Transverse colon (tissue), 4 donors: Measurements from ENCODE around the gene LCE1C. TPM values are rescaled to one million over a fixed set of nuclear protein-coding genes. Genes with fewer than 3 reads are reported as not detected.

ENCODE experiments used
- DNase-seq: peaks from one replicate; pipeline ENCODE4 v3.0.0-alpha.2; 2019
- H3K27ac ChIP-seq, 4 donors: fragments of 200-600 bp; sonication (generic); 2 replicates each; pipeline ENCODE4 v1.5.1; 2016 to 2018; ENCODE audit warnings: inconsistent platforms in 4 of 4
- H3K27me3 ChIP-seq: fragments of 200-600 bp; sonication (generic); 2 replicates; pipeline ENCODE4 v1.5.1; 2017; ENCODE audit warnings: inconsistent platforms
- H3K36me3 ChIP-seq, 4 donors: fragments of 200-600 bp; sonication (generic); 2 replicates each; pipeline ENCODE4 v1.5.1; 2017 to 2019; ENCODE audit warnings: inconsistent platforms in 4 of 4
- H3K4me1 ChIP-seq, 4 donors: fragments of 200-600 bp; sonication (generic); 2 replicates each; pipeline ENCODE4 v1.5.1; 2017 to 2020; ENCODE audit warnings: inconsistent platforms in 4 of 4
- H3K4me3 ChIP-seq, 4 donors: fragments of 200-600 bp; sonication (generic); 1 replicate in 1 of 4; 2 replicates in 3 of 4; pipeline versions ENCODE4 v1.5.1 to v1.6.1; 2017 to 2019; ENCODE audit warnings: inconsistent platforms in 4 of 4
- H3K9me3 ChIP-seq, 2 donors: fragments of 200-600 bp; sonication (generic); 2 replicates each; pipeline ENCODE4 v1.5.1; 2017 to 2019; ENCODE audit warnings: inconsistent platforms in 2 of 2
- EP300 ChIP-seq: sonication (generic); formaldehyde crosslinking; IDR thresholded peaks from one replicate; pipeline ENCODE4 v1.6.1; 2017; ENCODE audit warnings: antibody characterized with exemption, low read depth
- POLR2A ChIP-seq: fragments of 450-650 bp; IDR thresholded peaks from one replicate; pipeline ENCODE4 v1.6.1; 2016; ENCODE audit warnings: antibody characterized with exemption, mild to moderate bottlenecking, moderate library complexity
- POLR2AphosphoS5 ChIP-seq, 3 donors: sonication (generic); formaldehyde crosslinking; IDR thresholded peaks; one replicate each; pipeline ENCODE4 v1.6.1; 2016; ENCODE audit warnings: antibody characterized with exemption in 3 of 3
- WGBS, 2 donors: methylation state at CpG; one replicate each; pipeline ENCODE4 v1.1.5; 2018; ENCODE audit warnings: low coverage in 1 of 2; 5-methylcytosine and 5-hydroxymethylcytosine counted together
- in situ Hi-C, 4 donors: fragments of 200-750 bp; cut with MboI; loops; one replicate each; pipeline versions ENCODE4 v1.15.0 to v1.15.1; 2017; ENCODE audit warnings: low sequenced_read_pairs in 3 of 4, low pct_ligation_motif_present in 1 of 4, low pct_unique_long_range_greater_than_20kb in 1 of 4
- intact Hi-C: fragments of 100-400 bp; cut with DNase I; formaldehyde crosslinking; loops from one replicate; pipeline ENCODE4 v1.15.1; 2023; ENCODE audit warnings: low total_unique reads
- total RNA-seq, 4 donors: library from RNA; depleted of rRNA; stranded (reverse); fragments of >200 nt; gene quantifications; one replicate each; pipeline ENCODE4 v1.1.0, GENCODE V29; 2016
- TF ChIP-seq, protein P1 (sequence below), 5 experiments: fragments of 200-600 bp in 3 of 5; fragments of 450-650 bp in 2 of 5; sonication (generic) in 3 of 5; IDR thresholded peaks; 1 replicate in 2 of 5; 2 replicates in 3 of 5; pipeline ENCODE4 v1.5.1; 2016 to 2017; ENCODE audit warnings: antibody characterized with exemption in 5 of 5, inconsistent platforms in 3 of 5, mild to moderate bottlenecking in 2 of 5, moderate library complexity in 1 of 5

Gene LCE1C, protein sequence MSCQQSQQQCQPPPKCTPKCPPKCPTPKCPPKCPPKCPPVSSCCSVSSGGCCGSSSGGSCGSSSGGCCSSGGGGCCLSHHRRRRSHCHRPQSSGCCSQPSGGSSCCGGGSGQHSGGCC
- total RNA-seq = not detected

DNA sequence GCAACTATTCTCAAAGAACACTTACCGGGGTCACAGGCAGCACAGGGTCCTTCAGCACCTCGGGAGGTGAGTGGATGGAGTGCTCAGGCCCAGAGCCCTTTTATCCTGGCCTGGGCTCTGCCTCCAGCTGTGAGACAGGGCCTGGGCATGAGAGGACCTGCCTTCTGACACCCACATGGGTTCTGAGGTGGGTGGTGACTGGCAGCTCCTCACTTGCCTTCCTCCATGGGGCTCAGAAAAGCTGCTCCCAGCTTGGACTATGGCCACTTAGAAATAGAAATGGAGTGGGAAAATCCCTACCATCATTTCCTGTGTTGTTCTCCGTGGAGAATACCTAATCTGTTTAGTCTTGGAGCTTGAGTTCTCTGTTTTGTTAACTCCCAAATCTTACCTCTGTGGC, at the start of gene LCE1C:
LCE1C (minus strand) TSS at position 76 of the 400 bp plus-strand sequence. CDS start 1,173 bp downstream, outside the sequence.
- 53% methylated on average over 3 of the region's 3 CpGs; no CpG with 5 or more reads in 1 of the 2 donors for WGBS, 2 donors

DNA sequence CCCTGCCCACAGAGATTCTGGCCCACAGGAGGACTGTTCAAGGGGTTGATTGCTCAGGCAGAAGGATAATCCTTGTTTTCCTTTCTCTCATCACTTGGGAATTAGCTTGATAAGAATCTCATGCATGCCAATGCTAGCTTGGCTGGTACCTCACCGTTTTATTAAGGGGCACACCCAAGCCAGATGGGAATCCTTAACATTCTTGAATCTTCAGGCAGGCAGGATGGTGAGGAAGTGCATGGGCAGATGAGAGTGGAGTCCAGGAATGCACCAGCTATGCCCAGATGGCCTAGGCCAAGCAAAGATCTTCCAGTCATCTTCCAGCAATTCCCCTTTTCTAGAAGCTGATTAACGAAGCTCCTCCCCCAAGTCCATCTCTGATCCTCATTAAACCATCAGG, 49.2 kb upstream of the LCE1C start:
- WGBS, 2 donors = 52 to 67% methylated on average over 1 to 2 of the region's 2 CpGs
- Histone ChIP-seq H3K9me3 (no peaks in the 10 kb centered on the region), H3K27me3 (no peaks in the 10 kb centered on the region), H3K4me1 (no peaks in the 10 kb centered on the region), H3K36me3 (no peaks in the 10 kb centered on the region), H3K4me3 (no peak overlapping the region), H3K27ac (no peak overlapping the region)
- in situ Hi-C loops (loop anchor here in 1 of 4 donors (25.0 kb wide), 1 partner anchor 357 kb away; the partner anchor contains the start of genes LELP1 and PRR9), intact Hi-C loops (no loop called here)
- TF ChIP-seq EP300 = no peak
- TF ChIP-seq, protein P1, sequence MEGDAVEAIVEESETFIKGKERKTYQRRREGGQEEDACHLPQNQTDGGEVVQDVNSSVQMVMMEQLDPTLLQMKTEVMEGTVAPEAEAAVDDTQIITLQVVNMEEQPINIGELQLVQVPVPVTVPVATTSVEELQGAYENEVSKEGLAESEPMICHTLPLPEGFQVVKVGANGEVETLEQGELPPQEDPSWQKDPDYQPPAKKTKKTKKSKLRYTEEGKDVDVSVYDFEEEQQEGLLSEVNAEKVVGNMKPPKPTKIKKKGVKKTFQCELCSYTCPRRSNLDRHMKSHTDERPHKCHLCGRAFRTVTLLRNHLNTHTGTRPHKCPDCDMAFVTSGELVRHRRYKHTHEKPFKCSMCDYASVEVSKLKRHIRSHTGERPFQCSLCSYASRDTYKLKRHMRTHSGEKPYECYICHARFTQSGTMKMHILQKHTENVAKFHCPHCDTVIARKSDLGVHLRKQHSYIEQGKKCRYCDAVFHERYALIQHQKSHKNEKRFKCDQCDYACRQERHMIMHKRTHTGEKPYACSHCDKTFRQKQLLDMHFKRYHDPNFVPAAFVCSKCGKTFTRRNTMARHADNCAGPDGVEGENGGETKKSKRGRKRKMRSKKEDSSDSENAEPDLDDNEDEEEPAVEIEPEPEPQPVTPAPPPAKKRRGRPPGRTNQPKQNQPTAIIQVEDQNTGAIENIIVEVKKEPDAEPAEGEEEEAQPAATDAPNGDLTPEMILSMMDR (IDR thresholded peaks at IDR 0.05) = no peak
- TF ChIP-seq POLR2AphosphoS5 (IDR thresholded peaks at IDR 0.05) = no peak
- no peak for TF ChIP-seq POLR2A
- no peak for DNase-seq

More for the DNA sequence above, at the start of gene LCE1C:
- in situ Hi-C loops = no loop called here
- no peaks in the 10 kb centered on the region for H3K27me3 ChIP-seq
- no peak for TF ChIP-seq POLR2A
- TF ChIP-seq EP300 = no peak
- TF ChIP-seq, protein P1 (IDR thresholded peaks at IDR 0.05) = no peak
- TF ChIP-seq POLR2AphosphoS5 (IDR thresholded peaks at IDR 0.05) = no peak
- no peaks in the 10 kb centered on the region for H3K9me3 ChIP-seq
- DNase-seq = no peak
- H3K4me3 ChIP-seq = no peak within 1 kb of the TSS
- H3K36me3 ChIP-seq = no peaks in the 10 kb centered on the region
- no peak within 1 kb of the TSS for H3K27ac ChIP-seq
- intact Hi-C loops = no loop called here
- H3K4me1 ChIP-seq = no peaks in the 10 kb centered on the region

DNA sequence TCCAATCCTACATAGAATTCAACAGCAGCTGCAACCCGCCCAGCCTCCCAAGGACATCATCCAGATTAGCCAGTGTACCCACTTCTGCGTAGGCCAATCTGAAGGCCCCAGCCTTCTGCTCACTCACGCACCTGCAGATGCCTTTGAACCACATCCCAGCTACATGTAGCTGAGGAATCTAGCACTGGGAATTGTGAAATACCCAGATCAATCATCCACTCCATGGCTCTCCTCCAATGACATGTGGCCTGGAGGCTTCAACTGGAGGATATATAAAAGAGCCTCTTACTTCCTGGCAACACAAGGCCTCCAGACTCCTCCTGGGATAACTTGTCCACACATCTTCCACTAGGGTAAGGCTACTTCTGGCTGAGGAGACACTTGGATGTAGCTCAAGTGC, 36.1 kb upstream of the LCE1C start, which contains the start of gene LCE6A:
LCE6A (plus strand) TSS at position 301 of the 400 bp plus-strand sequence. CDS start 665 bp downstream, outside the sequence.
- in situ Hi-C loops = no loop called here
- intact Hi-C loops = no loop called here

DNA sequence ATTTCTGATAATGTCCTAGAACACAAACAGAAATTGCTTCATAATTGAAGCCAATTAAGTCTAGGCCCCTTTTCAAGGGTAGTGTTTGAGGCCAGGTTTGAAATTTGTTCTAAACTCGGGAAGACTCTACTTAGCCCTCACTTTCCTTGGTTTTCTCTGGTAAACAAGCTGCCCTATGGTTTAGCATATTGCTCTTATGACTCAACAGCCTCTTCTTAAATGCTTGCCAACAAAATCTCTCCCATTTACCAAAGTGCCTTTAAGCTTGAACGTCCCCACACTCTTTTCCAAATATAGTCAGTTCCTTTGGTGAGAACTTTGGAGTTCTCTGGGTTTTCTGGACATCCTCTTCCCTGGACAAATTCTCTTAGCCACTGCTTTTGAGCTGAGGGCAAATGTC, 30.4 kb upstream of the LCE1C start:
- Histone ChIP-seq H3K4me3 (no peak overlapping the region), H3K9me3 (no peaks in the 10 kb centered on the region), H3K36me3 (no peaks in the 10 kb centered on the region), H3K27ac (no peak overlapping the region), H3K4me1 (no peaks in the 10 kb centered on the region), H3K27me3 (no peaks in the 10 kb centered on the region)
- TF ChIP-seq, protein P1 (IDR thresholded peaks at IDR 0.05) = no peak
- no peak for TF ChIP-seq POLR2AphosphoS5 (IDR thresholded peaks at IDR 0.05)
- no peak for TF ChIP-seq POLR2A
- TF ChIP-seq EP300 = no peak
- no peak for DNase-seq
- 45% methylated on average over 2 of the region's 2 CpGs; no CpG with 5 or more reads in 1 of the 2 donors for WGBS, 2 donors
- intact Hi-C loops (no loop called here), in situ Hi-C loops (no loop called here)

More for the DNA sequence above, 36.1 kb upstream of the LCE1C start, which contains the start of gene LCE6A:
- H3K4me3 ChIP-seq = no peak within 1 kb of the TSS
- no peaks in the 10 kb centered on the region for H3K4me1 ChIP-seq
- no peaks in the 10 kb centered on the region for H3K9me3 ChIP-seq
- TF ChIP-seq POLR2AphosphoS5 (IDR thresholded peaks at IDR 0.05) (no peak), EP300 (no peak), POLR2A (no peak)
- TF ChIP-seq, protein P1 (IDR thresholded peaks at IDR 0.05) = no peak
- no peaks in the 10 kb centered on the region for H3K36me3 ChIP-seq
- WGBS, 2 donors = 86% methylated on average over 3 of the region's 3 CpGs; no CpG with 5 or more reads in 1 of the 2 donors
- DNase-seq = no peak
- H3K27me3 ChIP-seq = no peaks in the 10 kb centered on the region
- no peak within 1 kb of the TSS for H3K27ac ChIP-seq
